ENCODE measurements around the gene HAPLN2.

Gene HAPLN2

GRCh38 chr1:156652992-156653355 lies 33.8 kb downstream of the HAPLN2 start:
- Histone ChIP-seq H3K36me3 (ENCODE audit: control insufficient read depth, insufficient read depth, low read length) (no peaks in the 10 kb centered on the region), H3K4me3 (ENCODE audit: low read length) (no peak overlapping the region), H3K4me1 (ENCODE audit: control insufficient read depth, insufficient read depth, low read length) (peaks cover 23% of the 10 kb centered on the region), H3K27me3 (ENCODE audit: control insufficient read depth, insufficient read depth, low read length) (peaks cover 28% of the 10 kb centered on the region), H3K9ac (ENCODE audit: low read length) (no peak overlapping the region), H3K9me3 (ENCODE audit: control insufficient read depth, low read length) (no peaks in the 10 kb centered on the region)

- H3K9me3 ChIP-seq (ENCODE audit: control insufficient read depth, low read length) = no peaks in the 10 kb centered on the region
- H3K9ac ChIP-seq (ENCODE audit: low read length) = no peak overlapping the region
- no peak overlapping the region for H3K4me3 ChIP-seq (ENCODE audit: low read length)
- peaks cover 29% of the 10 kb centered on the region for H3K4me1 ChIP-seq (ENCODE audit: control insufficient read depth, insufficient read depth, low read length)
- no peaks in the 10 kb centered on the region for H3K36me3 ChIP-seq (ENCODE audit: control insufficient read depth, insufficient read depth, low read length)
- peaks cover 24% of the 10 kb centered on the region for H3K27me3 ChIP-seq (ENCODE audit: control insufficient read depth, insufficient read depth, low read length)
Measured at GRCh38 chr1:156654700-156655099, 35.5 kb downstream of the HAPLN2 start.

- Histone ChIP-seq H3K27me3 (ENCODE audit: control insufficient read depth, insufficient read depth, low read length) (peaks cover 24% of the 10 kb centered on the region), H3K36me3 (ENCODE audit: control insufficient read depth, insufficient read depth, low read length) (no peaks in the 10 kb centered on the region), H3K4me1 (ENCODE audit: control insufficient read depth, insufficient read depth, low read length) (peaks cover 35% of the 10 kb centered on the region), H3K9ac (ENCODE audit: low read length) (no peak overlapping the region), H3K4me3 (ENCODE audit: low read length) (no peak overlapping the region), H3K9me3 (ENCODE audit: control insufficient read depth, low read length) (no peaks in the 10 kb centered on the region)
Measured at GRCh38 chr1:156655151-156655903, 36.1 kb downstream of the HAPLN2 start.

- Histone ChIP-seq H3K9me3 (ENCODE audit: control insufficient read depth, low read length) (no peaks in the 10 kb centered on the region), H3K9ac (ENCODE audit: low read length) (no peak overlapping the region), H3K4me3 (ENCODE audit: low read length) (no peak overlapping the region), H3K27me3 (ENCODE audit: control insufficient read depth, insufficient read depth, low read length) (peaks cover 24% of the 10 kb centered on the region), H3K36me3 (ENCODE audit: control insufficient read depth, insufficient read depth, low read length) (no peaks in the 10 kb centered on the region), H3K4me1 (ENCODE audit: control insufficient read depth, insufficient read depth, low read length) (peaks cover 42% of the 10 kb centered on the region)
Measured at GRCh38 chr1:156655904-156656516, 36.8 kb downstream of the HAPLN2 start.

- Histone ChIP-seq H3K27me3 (ENCODE audit: control insufficient read depth, insufficient read depth, low read length) (peaks cover 24% of the 10 kb centered on the region), H3K36me3 (ENCODE audit: control insufficient read depth, insufficient read depth, low read length) (no peaks in the 10 kb centered on the region), H3K9me3 (ENCODE audit: control insufficient read depth, low read length) (no peaks in the 10 kb centered on the region), H3K9ac (ENCODE audit: low read length) (peak overlapping the region; percentile 5), H3K4me1 (ENCODE audit: control insufficient read depth, insufficient read depth, low read length) (peaks cover 52% of the 10 kb centered on the region), H3K4me3 (ENCODE audit: low read length) (peak overlapping the region; percentile 34)
Measured at GRCh38 chr1:156656806-156657740, 37.9 kb downstream of the HAPLN2 start.

GRCh38 chr1:156657741-156658319 lies 38.6 kb downstream of the HAPLN2 start:
- H3K27me3 ChIP-seq (ENCODE audit: control insufficient read depth, insufficient read depth, low read length) = peaks cover 24% of the 10 kb centered on the region
- H3K36me3 ChIP-seq (ENCODE audit: control insufficient read depth, insufficient read depth, low read length) = no peaks in the 10 kb centered on the region
- H3K4me1 ChIP-seq (ENCODE audit: control insufficient read depth, insufficient read depth, low read length) = peaks cover 60% of the 10 kb centered on the region
- peak overlapping the region; percentile 5 for H3K9ac ChIP-seq (ENCODE audit: low read length)
- H3K9me3 ChIP-seq (ENCODE audit: control insufficient read depth, low read length) = no peaks in the 10 kb centered on the region
- H3K4me3 ChIP-seq (ENCODE audit: low read length) = no peak overlapping the region

GRCh38 chr1:156658496-156658895 lies 39.3 kb downstream of the HAPLN2 start:
- H3K4me3 ChIP-seq (ENCODE audit: low read length) = no peak overlapping the region
- H3K36me3 ChIP-seq (ENCODE audit: control insufficient read depth, insufficient read depth, low read length) = no peaks in the 10 kb centered on the region
- H3K27me3 ChIP-seq (ENCODE audit: control insufficient read depth, insufficient read depth, low read length) = peaks cover 17% of the 10 kb centered on the region
- H3K9me3 ChIP-seq (ENCODE audit: control insufficient read depth, low read length) = no peaks in the 10 kb centered on the region
- H3K9ac ChIP-seq (ENCODE audit: low read length) = no peak overlapping the region
- H3K4me1 ChIP-seq (ENCODE audit: control insufficient read depth, insufficient read depth, low read length) = peaks cover 63% of the 10 kb centered on the region

- peak overlapping the region; percentile 24 for H3K9ac ChIP-seq (ENCODE audit: low read length)
- no peaks in the 10 kb centered on the region for H3K9me3 ChIP-seq (ENCODE audit: control insufficient read depth, low read length)
- peaks cover 15% of the 10 kb centered on the region for H3K27me3 ChIP-seq (ENCODE audit: control insufficient read depth, insufficient read depth, low read length)
- H3K4me3 ChIP-seq (ENCODE audit: low read length) = no peak overlapping the region
- H3K4me1 ChIP-seq (ENCODE audit: control insufficient read depth, insufficient read depth, low read length) = peaks cover 67% of the 10 kb centered on the region
- no peaks in the 10 kb centered on the region for H3K36me3 ChIP-seq (ENCODE audit: control insufficient read depth, insufficient read depth, low read length)
Measured at GRCh38 chr1:156658945-156659574, 39.8 kb downstream of the HAPLN2 start.

GRCh38 chr1:156659661-156659987 lies 40.4 kb downstream of the HAPLN2 start:
- H3K4me1 ChIP-seq (ENCODE audit: control insufficient read depth, insufficient read depth, low read length) = peaks cover 72% of the 10 kb centered on the region
- peaks cover 18% of the 10 kb centered on the region for H3K27me3 ChIP-seq (ENCODE audit: control insufficient read depth, insufficient read depth, low read length)
- H3K9me3 ChIP-seq (ENCODE audit: control insufficient read depth, low read length) = no peaks in the 10 kb centered on the region
- no peaks in the 10 kb centered on the region for H3K36me3 ChIP-seq (ENCODE audit: control insufficient read depth, insufficient read depth, low read length)
- no peak overlapping the region for H3K4me3 ChIP-seq (ENCODE audit: low read length)
- H3K9ac ChIP-seq (ENCODE audit: low read length) = peak overlapping the region; percentile 24

GRCh38 chr1:156659988-156660751 lies 41.0 kb downstream of the HAPLN2 start:
- H3K9ac ChIP-seq (ENCODE audit: low read length) = peak overlapping the region; percentile 63
- H3K36me3 ChIP-seq (ENCODE audit: control insufficient read depth, insufficient read depth, low read length) = no peaks in the 10 kb centered on the region
- H3K4me1 ChIP-seq (ENCODE audit: control insufficient read depth, insufficient read depth, low read length) = peaks cover 77% of the 10 kb centered on the region

GRCh38 chr1:156660752-156661112 lies 41.5 kb downstream of the HAPLN2 start:
- peak overlapping the region; percentile 63 for H3K9ac ChIP-seq (ENCODE audit: low read length)
- H3K4me3 ChIP-seq (ENCODE audit: low read length) = peak overlapping the region; percentile 64
- H3K27me3 ChIP-seq (ENCODE audit: control insufficient read depth, insufficient read depth, low read length) = peaks cover 20% of the 10 kb centered on the region
- peaks cover 81% of the 10 kb centered on the region for H3K4me1 ChIP-seq (ENCODE audit: control insufficient read depth, insufficient read depth, low read length)
- H3K36me3 ChIP-seq (ENCODE audit: control insufficient read depth, insufficient read depth, low read length) = no peaks in the 10 kb centered on the region
- no peaks in the 10 kb centered on the region for H3K9me3 ChIP-seq (ENCODE audit: control insufficient read depth, low read length)

More at GRCh38 chr1:156659988-156660751, 41.0 kb downstream of the HAPLN2 start:
- Histone ChIP-seq H3K27me3 (ENCODE audit: control insufficient read depth, insufficient read depth, low read length) (peaks cover 20% of the 10 kb centered on the region), H3K4me3 (ENCODE audit: low read length) (peak overlapping the region; percentile 64), H3K9me3 (ENCODE audit: control insufficient read depth, low read length) (no peaks in the 10 kb centered on the region)

Data from mucosa of stomach (tissue), 1 donor.